Posterior vena cava (tissue), 2 donors: ENCODE data around the gene SUGP1. TPM values are rescaled to one million over a fixed set of nuclear protein-coding genes. Genes with fewer than 3 reads are reported as not detected.
"Not testable (repeated sequence)": the region's sequence is repeated elsewhere in the genome, so short reads cannot be mapped to it uniquely, and the experiment has no call there.

ENCODE experiments used
- DNase-seq: peaks from one replicate; pipeline ENCODE4 v3.0.0-alpha.2; 2020; ENCODE audit warnings: low spot score
- intact Hi-C, 2 donors: fragments of 100-400 bp; cut with DNase I; formaldehyde crosslinking; loops; one replicate each; pipeline versions ENCODE4 v1.14.1 to v1.14.2; 2022 to 2023
- total RNA-seq, 2 donors: library from RNA; stranded (reverse); fragmentation: NEBNext Ultra II Directional; extraction: Animal tissue kit (Norgen Biotek cat#: 25700); gene quantifications; one replicate each; pipeline ENCODE4 v1.2.1, GENCODE V29; 2021
- donor health status: DM: yes; HTN: yes; CAD: no.
- donor health status: DM: yes; HTN: yes; CAD: no.

The SUGP1 gene
- total RNA-seq, 2 donors from 2014 or later, result 25.8 to 30.4 TPM

- intact Hi-C loops, DNase-seq: not testable (repeated sequence)
Measured at GRCh38 chr19:19253409-19253808, 66.9 kb downstream of the SUGP1 start.

DNA sequence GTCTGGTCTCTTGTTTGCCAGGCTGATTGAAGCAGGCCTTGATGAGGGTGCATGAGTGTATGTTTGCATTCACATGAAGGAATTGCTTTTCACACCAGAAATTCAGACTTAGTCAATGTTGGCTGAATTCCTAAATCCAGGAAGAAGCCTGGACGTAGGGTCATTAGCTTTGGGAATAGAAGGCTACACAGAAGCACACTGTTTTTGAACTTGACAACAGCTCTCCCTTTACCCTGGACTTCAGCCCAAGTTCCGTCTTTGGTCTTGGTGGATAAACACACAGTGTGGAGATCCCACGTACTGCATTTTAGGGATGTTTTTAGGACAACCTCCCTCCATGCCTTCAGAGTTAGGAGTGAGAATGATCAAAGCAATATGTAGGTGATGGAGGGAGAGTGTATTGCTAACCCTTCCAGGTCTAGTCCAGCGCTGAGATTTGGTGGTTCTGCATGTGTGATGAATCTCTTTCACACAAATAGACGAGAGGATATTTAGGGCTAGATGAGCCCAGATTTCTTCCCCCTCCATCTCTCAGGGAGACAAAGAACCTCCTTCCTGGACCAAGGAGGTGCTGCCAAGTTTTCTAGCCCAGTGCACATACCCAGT lies 70.0 kb downstream of the SUGP1 start:
- intact Hi-C loops, result no loop called here
- DNase-seq, result no peak

- no peak for DNase-seq
- intact Hi-C loops, result loop anchor here in 1 of 2 donors (1.0 kb wide), 1 partner anchor 42 kb away; no protein-coding TSS in a partner anchor
Measured at GRCh38 chr19:19240476-19240875, 79.8 kb downstream of the SUGP1 start.

GRCh38 chr19:19239675-19240074 lies 80.6 kb downstream of the SUGP1 start:
- DNase-seq, result no peak
- intact Hi-C loops, result loop anchor here in 1 of 2 donors (1.0 kb wide), 1 partner anchor 41 kb away; no protein-coding TSS in a partner anchor

DNA sequence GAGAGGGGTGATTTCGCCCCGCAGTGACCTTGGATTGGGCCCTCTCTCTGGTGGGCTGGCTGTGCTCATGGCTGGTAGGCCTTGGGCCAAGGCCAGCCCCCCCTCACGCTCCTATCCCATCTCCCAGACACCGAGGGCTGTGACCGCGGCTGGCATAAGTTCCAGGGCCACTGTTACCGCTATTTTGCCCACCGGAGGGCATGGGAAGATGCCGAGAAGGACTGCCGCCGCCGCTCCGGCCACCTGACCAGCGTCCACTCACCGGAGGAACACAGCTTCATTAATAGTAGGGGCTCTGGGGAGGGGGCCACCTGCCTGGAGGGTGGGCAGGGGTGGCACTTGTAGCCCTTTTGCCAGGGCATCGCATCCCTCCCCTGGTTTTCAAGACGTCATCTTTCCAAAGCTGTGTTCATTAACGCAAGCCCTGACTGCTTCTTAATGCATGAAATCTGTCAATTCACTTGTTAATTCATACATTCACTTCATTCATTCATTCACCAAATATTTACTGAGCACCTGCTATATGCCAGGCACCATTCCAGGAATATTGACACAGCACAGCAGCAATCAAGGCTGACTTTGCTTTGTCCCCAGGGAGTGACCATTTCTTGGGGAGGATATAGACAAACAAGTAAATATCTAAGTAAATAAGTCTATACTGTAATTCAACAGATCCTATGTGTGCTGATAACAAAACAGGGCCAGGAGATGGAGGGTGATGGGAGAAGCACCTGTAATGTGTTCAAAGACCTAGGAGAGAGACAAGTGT lies 82.0 kb downstream of the SUGP1 start:
- intact Hi-C loops, result no loop called here
- no peak for DNase-seq

DNA sequence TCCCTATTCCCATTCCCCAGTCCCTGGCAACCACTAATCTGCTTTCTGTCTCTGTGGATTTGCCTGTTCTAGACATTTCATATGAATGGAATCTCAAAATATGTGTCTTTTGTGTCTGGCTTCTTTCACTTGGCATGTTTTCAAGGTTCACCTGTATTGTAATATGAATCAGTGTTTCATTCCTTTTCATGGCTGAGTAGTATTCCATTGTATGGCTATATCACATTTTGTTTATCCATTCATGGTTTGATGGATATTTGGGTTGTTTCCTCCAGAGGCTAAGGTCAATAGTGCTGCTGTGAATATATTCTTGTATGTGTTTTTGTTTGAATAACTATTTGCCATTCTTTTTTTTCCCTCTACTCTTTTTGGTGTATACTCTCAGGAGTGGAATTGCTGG lies 84.1 kb downstream of the SUGP1 start:
- DNase-seq, result no peak
- intact Hi-C loops, result no loop called here

- intact Hi-C loops, result no loop called here
- no peak for DNase-seq
Measured at GRCh38 chr19:19234220-19234816, 86.0 kb downstream of the SUGP1 start.

DNA sequence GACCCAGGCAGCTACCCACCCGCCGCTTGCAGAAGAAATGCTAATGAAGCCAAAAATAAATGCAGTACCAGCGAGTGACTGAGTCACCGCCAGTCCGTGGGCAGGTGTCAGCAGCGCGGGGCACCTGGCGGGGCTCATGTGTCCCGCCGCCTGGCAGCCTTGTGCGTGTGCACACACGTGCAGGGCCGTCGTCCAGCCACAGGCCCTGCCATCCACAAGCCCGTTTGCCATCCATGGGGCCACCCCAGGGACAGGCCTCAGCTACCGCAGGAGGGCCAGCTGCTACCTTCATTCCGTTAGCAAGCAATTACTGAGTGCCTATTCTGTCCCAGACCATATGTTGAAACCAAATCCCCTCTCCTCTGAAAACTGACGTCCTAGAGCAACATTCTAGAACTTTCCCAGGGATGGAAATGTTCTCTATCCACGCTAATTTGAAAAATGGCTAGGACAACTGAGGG lies 88.0 kb downstream of the SUGP1 start:
- DNase-seq, result no peak
- intact Hi-C loops, result no loop called here

GRCh38 chr19:19230999-19231398 lies 89.3 kb downstream of the SUGP1 start:
- DNase-seq, result no peak

GRCh38 chr19:19229701-19230100 lies 90.6 kb downstream of the SUGP1 start:
- no peak for DNase-seq
- intact Hi-C loops, result loop anchor here in 1 of 2 donors (5.0 kb wide), 1 partner anchor 1882 kb away; no protein-coding TSS in a partner anchor

More at GRCh38 chr19:19230999-19231398, 89.3 kb downstream of the SUGP1 start:
- intact Hi-C loops, result no loop called here

DNA sequence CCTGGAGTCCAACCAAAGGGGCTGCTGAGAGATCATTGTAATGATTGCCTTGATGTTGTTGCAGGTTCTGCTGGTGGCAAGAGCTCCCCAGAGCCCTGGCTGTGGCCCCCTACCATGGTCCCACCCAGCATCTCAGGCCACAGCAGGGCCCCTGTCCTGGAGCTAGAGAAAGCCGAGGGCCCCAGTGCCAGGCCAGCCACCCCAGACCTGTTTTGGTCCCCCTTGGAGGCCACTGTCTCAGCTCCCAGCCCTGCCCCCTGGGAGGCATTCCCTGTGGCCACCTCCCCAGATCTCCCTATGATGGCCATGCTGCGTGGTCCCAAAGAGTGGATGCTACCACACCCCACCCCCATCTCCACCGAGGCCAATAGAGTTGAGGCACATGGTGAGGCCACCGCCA lies 93.1 kb downstream of the SUGP1 start:
- intact Hi-C loops, result loop anchor here in 1 of 2 donors (5.0 kb wide), 1 partner anchor 1880 kb away; no protein-coding TSS in a partner anchor

DNA sequence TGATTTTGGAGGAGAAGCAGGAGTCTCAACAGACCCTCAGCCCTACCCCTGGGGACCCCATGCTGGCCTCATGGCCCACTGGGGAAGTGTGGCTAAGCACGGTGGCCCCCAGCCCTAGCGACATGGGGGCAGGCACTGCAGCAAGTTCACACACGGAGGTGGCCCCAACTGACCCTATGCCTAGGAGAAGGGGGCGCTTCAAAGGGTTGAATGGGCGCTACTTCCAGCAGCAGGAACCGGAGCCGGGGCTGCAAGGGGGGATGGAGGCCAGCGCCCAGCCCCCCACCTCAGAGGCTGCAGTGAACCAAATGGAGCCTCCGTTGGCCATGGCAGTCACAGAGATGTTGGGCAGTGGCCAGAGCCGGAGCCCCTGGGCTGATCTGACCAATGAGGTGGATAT lies 93.6 kb downstream of the SUGP1 start:
- DNase-seq, result no peak
- intact Hi-C loops, result loop anchor here in 1 of 2 donors (5.0 kb wide), 1 partner anchor 1879 kb away; no protein-coding TSS in a partner anchor

More for the DNA sequence above, 93.1 kb downstream of the SUGP1 start:
- no peak for DNase-seq

GRCh38 chr19:19226204-19226603 lies 94.1 kb downstream of the SUGP1 start:
- intact Hi-C loops, result loop anchor here in 1 of 2 donors (5.0 kb wide), 1 partner anchor 1879 kb away; no protein-coding TSS in a partner anchor
- no peak for DNase-seq

Other genes with a start within 250 kb of the SUGP1 start
- 10 to 100 TPM; 14.0 to 20.1 TPM for gene TMEM161A, start 182.0 kb downstream of the SUGP1 start, total RNA-seq
- gene MEF2B, start 150.2 kb downstream of the SUGP1 start, total RNA-seq, result 1 to 10 TPM in 1 of 2 donors, under 1 TPM in 1; 0.76 to 1.3 TPM
- gene BORCS8, start 128.4 kb downstream of the SUGP1 start, total RNA-seq, result 10 to 100 TPM; 16.2 to 19.4 TPM
- 10 to 100 TPM; 32.8 to 36.6 TPM for gene RFXANK, start 128.3 kb downstream of the SUGP1 start, total RNA-seq
- 10 to 100 TPM in 1 of 2 donors, 1 to 10 TPM in 1; 9.3 to 14.8 TPM for gene NR2C2AP, start 117.1 kb downstream of the SUGP1 start, total RNA-seq
- not detected for gene NCAN, start 108.6 kb downstream of the SUGP1 start, total RNA-seq
- gene TM6SF2, start 47.2 kb downstream of the SUGP1 start, total RNA-seq, result 1 to 10 TPM in 1 of 2 donors, not detected in 1; 1.9 TPM
- gene MAU2, start 320 bp upstream of the SUGP1 start, total RNA-seq, result 10 to 100 TPM; 37.1 to 42.0 TPM
- gene GATAD2A, start 85.2 kb upstream of the SUGP1 start, total RNA-seq, result 10 to 100 TPM; 54.3 to 70.9 TPM
- under 1 TPM; 0.46 to 1.00 TPM for gene TSSK6, start 195.0 kb upstream of the SUGP1 start, total RNA-seq
- gene NDUFA13, start 195.7 kb upstream of the SUGP1 start, total RNA-seq, result 100 to 1,000 TPM; 217 to 248 TPM
- gene YJEFN3, start 208.4 kb upstream of the SUGP1 start, total RNA-seq, result 1 to 10 TPM; 2.9 to 3.7 TPM
- 1 to 10 TPM in 1 of 2 donors, under 1 TPM in 1; 0.67 to 2.3 TPM for gene CILP2, start 217.8 kb upstream of the SUGP1 start, total RNA-seq